ENCODE measurements around the gene SBF1. TPM values are rescaled to one million over a fixed set of nuclear protein-coding genes. Genes with fewer than 3 reads are reported as not detected.

The SBF1 gene
- total RNA-seq, 3 donors from 2014 or later (not counting 1 experiment from before 2014, with no cell fraction given): 235 to 284 (median 242) TPM

GRCh38 chr22:50417411-50418210 lies 57.2 kb downstream of the SBF1 start:
- H3K4me1 Mint-ChIP-seq: peaks cover 0 to 3% of the 10 kb centered on the region in 2 donors
- H3K36me3 Mint-ChIP-seq: peaks cover 6% of the 10 kb centered on the region
- H3K36me3 ChIP-seq (ENCODE audit: control insufficient read depth, insufficient read depth, low read length): peaks cover 74% of the 10 kb centered on the region
- H3K27ac Mint-ChIP-seq: no peak overlapping the region
- no peak overlapping the region for H3K4me3 ChIP-seq (ENCODE audit: low read length)
- WGBS (ENCODE audit: insufficient coverage): 98% methylated on average over 13 of the region's 13 CpGs
- TF ChIP-seq, protein P1, sequence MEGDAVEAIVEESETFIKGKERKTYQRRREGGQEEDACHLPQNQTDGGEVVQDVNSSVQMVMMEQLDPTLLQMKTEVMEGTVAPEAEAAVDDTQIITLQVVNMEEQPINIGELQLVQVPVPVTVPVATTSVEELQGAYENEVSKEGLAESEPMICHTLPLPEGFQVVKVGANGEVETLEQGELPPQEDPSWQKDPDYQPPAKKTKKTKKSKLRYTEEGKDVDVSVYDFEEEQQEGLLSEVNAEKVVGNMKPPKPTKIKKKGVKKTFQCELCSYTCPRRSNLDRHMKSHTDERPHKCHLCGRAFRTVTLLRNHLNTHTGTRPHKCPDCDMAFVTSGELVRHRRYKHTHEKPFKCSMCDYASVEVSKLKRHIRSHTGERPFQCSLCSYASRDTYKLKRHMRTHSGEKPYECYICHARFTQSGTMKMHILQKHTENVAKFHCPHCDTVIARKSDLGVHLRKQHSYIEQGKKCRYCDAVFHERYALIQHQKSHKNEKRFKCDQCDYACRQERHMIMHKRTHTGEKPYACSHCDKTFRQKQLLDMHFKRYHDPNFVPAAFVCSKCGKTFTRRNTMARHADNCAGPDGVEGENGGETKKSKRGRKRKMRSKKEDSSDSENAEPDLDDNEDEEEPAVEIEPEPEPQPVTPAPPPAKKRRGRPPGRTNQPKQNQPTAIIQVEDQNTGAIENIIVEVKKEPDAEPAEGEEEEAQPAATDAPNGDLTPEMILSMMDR (IDR thresholded peaks at IDR 0.05): no peak
- no peak overlapping the region for H3K27ac ChIP-seq (ENCODE audit: low read length)
- no peaks in the 10 kb centered on the region for H3K27me3 ChIP-seq (ENCODE audit: control insufficient read depth, insufficient read depth, low read length)
- DNase-seq (no peak), ATAC-seq (no peak)
- no peaks in the 10 kb centered on the region for H3K27me3 Mint-ChIP-seq (ENCODE audit: low read depth in 2 of 2)
- no peaks in the 10 kb centered on the region for H3K9me3 ChIP-seq (ENCODE audit: control insufficient read depth, insufficient read depth, low read length)
- no peaks in the 10 kb centered on the region for H3K9me3 Mint-ChIP-seq
- no peak overlapping the region for H3K4me3 Mint-ChIP-seq
- no peaks in the 10 kb centered on the region for H3K4me1 ChIP-seq (ENCODE audit: control insufficient read depth, insufficient read depth, low read length)
- intact Hi-C loops (cut with micrococcal nuclease): no loop called here

DNA sequence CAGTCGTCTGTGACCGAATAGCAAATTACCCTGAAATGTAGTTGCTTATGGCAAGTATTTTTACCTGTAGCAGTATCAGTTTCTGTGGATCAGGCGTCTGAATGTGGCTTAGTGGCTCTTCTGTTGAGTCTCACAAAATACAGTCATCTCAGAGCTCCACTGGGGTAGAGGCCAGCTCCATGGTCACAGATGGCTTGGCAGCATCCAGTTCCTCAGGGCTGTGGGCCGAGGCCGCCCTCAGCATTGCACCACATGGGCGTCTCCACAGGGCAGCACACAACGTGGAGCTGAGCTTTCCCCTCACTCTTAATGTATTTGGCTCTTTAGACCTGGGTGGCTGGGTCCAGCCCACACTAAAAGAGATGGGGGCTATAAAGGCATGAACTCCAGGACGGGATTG lies 57.8 kb downstream of the SBF1 start:
- no peaks in the 10 kb centered on the region for H3K9me3 ChIP-seq (ENCODE audit: control insufficient read depth, insufficient read depth, low read length)
- H3K4me1 ChIP-seq (ENCODE audit: control insufficient read depth, insufficient read depth, low read length): no peaks in the 10 kb centered on the region
- H3K27ac ChIP-seq (ENCODE audit: low read length): no peak overlapping the region
- Mint-ChIP-seq H3K27ac (no peak overlapping the region), H3K9me3 (no peaks in the 10 kb centered on the region), H3K4me3 (no peak overlapping the region), H3K4me1 (peaks cover 0 to 3% of the 10 kb centered on the region in 2 donors), H3K36me3 (peaks cover 6% of the 10 kb centered on the region), H3K27me3 (ENCODE audit: low read depth in 2 of 2) (no peaks in the 10 kb centered on the region)
- no peak for ATAC-seq
- H3K36me3 ChIP-seq (ENCODE audit: control insufficient read depth, insufficient read depth, low read length): peaks cover 67% of the 10 kb centered on the region
- TF ChIP-seq, protein P1 (IDR thresholded peaks at IDR 0.05): no peak
- H3K27me3 ChIP-seq (ENCODE audit: control insufficient read depth, insufficient read depth, low read length): no peaks in the 10 kb centered on the region
- intact Hi-C loops (cut with micrococcal nuclease): no loop called here
- DNase-seq: no peak
- H3K4me3 ChIP-seq (ENCODE audit: low read length): no peak overlapping the region
- 96% methylated on average over 8 of the region's 8 CpGs for WGBS (ENCODE audit: insufficient coverage)

DNA sequence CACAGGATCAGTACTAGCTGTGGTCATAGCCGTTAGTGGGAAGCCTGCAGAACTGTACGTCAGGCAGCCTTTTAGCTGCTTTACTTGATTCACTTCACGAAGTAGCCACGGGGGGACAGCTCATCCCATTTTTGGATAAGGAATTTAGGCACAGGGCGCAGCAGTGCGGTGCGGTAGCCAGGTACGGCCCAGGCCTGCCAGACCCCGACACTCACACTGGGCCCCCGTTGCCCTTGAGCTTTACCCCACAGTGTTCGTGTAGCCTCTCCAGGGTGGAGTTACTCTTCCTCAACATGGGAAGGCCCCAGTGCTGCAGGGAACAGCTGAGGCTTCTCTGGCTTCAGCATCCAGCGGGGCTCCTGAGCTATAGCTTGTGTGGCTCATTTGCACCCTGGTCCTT lies 59.4 kb downstream of the SBF1 start:
- Histone ChIP-seq H3K4me1 (ENCODE audit: control insufficient read depth, insufficient read depth, low read length) (no peaks in the 10 kb centered on the region), H3K9me3 (ENCODE audit: control insufficient read depth, insufficient read depth, low read length) (no peaks in the 10 kb centered on the region), H3K27ac (ENCODE audit: low read length) (no peak overlapping the region), H3K27me3 (ENCODE audit: control insufficient read depth, insufficient read depth, low read length) (no peaks in the 10 kb centered on the region), H3K4me3 (ENCODE audit: low read length) (no peak overlapping the region), H3K36me3 (ENCODE audit: control insufficient read depth, insufficient read depth, low read length) (peaks cover 58% of the 10 kb centered on the region)
- Mint-ChIP-seq H3K9me3 (no peaks in the 10 kb centered on the region), H3K4me3 (no peak overlapping the region), H3K27ac (no peak overlapping the region), H3K27me3 (ENCODE audit: low read depth in 2 of 2) (no peaks in the 10 kb centered on the region), H3K4me1 (peaks cover 0 to 3% of the 10 kb centered on the region in 2 donors), H3K36me3 (peaks cover 6% of the 10 kb centered on the region)
- intact Hi-C loops (cut with micrococcal nuclease): no loop called here
- DNase-seq (no peak), ATAC-seq (no peak)
- 93% methylated on average over 12 of the region's 12 CpGs for WGBS (ENCODE audit: insufficient coverage)
- TF ChIP-seq, protein P1 (IDR thresholded peaks at IDR 0.05): no peak
